NCI-H774 (cell line): Measurements from ENCODE around the gene GNB5.

Source experiments
- DNase-seq: peaks from one replicate; lab custom pipeline; 2025; lab: John Stamatoyannopoulos, UW

The GNB5 gene

GRCh38 chr15:52140646-52141045, 50.5 kb downstream of the GNB5 start:
- DNase-seq = no peak

DNA sequence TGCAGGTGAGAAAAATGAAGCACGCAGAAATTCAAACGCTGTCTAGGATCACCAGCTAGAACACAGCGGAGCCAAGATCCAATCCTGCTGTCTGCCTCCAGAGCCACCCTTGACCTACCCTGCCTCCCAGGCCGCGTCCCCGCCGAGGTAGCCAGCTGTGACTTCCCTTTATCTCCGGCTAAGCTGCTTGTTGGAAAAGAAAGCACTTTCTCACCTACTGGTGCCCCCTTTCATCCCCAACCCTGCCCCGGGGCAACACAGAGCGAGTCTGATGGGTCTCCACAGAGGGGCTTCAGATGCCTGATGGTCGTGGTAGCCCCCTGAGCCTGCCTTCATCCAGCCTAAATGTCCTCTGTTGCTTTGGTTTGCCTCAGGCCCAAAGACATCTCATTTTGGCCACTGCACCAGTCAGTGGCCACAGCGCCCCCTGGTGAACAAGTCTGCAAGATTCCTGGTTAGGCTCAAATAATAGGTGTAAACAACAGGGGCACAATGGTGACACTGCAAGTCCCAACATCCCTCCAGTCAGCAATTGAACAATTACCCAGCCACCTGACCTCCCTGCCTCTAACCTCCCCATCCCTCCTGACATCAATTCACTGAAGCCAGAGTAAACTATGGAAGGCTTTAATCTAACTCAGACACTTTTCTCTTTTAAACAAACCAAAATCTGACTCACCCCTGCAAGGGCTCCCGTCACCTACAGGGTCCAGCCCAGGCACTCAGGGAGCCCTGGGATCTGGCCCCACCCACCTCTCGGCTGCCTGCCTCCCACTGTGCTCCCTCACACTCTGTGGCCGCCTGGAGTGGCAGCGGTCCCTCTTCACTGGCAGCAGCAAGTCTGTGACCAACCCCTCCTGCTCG, 51.4 kb downstream of the GNB5 start:
- peak; percentile 25 for DNase-seq

DNA sequence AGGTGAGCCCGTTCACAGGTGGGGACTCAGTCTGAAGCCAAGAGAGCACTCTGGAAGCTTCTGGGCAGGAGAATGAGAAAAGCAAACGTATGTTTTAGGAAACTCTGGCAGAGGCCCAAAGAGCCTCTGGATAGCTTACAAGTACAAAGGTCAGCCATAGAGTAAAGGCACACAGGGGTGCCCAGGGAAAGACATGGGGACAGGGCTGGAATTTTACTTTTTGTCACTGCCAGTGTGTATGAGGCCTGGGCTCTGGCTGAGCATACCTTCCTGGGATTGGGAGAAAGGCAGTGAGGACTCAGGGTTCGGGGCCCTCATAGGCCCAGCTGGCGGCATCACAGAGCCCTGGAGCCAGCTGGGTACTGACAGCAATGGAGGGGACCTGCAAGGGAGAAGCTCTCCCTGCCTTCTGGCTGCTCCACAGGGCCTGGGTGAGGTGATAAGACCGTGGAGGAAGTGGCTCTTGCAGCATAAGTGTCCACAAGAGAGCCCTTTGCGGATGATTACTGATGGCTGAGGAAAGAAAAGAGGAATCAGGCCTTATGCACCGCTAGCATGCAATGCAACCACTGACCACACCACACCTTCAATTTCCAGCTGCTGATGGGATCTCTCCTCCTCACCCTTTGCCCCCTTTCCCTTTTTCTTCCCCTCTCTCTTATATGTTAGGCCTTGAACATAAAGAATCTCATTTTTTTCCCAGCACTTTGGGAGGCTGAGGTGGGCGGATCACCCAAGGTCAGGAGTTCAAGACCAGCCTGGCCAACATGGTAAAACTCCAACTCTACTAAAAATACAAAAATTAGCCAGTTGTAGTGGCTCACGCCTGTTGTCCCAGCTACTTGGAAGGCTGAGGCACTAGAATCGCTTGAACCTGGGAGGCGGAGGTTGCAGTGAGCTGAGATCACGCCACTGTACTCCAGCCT, 53.5 kb downstream of the GNB5 start:
- DNase-seq = no peak

- DNase-seq = no peak
Measured at GRCh38 chr15:52136442-52136980, 54.7 kb downstream of the GNB5 start.

- DNase-seq = no peak
Measured at GRCh38 chr15:52134502-52135144, 56.6 kb downstream of the GNB5 start.

DNA sequence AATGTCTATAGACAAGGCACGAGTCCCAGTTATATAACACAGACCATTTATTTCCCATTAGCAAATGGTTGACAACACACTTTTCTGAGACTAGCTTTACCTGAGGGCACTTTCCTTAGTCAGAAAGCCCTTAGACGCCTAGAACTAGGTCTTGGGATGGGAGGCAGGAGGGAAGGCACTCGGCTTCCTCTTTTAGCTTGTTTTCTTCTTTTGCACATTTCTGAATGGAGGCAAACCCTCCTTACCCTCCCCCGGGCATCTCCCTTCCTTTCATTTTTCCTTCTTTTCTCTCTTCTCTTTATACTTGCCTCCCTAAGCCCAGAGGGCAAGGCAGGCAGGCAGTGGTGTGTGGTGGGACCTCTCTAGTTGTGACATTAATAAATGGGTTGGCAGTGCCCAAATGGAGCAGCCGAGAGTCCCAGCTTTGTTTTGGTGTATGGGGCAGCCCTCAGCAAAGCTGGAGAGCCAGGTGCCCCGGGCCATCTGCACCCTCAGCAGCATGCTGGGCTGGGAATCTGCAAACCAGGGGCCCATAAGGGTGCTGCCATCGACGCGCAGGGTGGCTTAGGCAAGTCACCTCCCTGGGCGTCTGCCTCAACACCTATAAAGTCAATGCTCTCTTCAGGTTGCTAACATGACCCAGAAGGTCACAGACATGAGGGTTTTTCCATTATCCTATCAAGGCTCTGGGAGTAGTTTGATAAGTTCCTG, 57.5 kb downstream of the GNB5 start:
- DNase-seq = no peak

- no peak for DNase-seq
Measured at GRCh38 chr15:52132066-52132465, 59.1 kb downstream of the GNB5 start.

- no peak for DNase-seq
Measured at GRCh38 chr15:52128568-52128967, 62.6 kb downstream of the GNB5 start.

DNA sequence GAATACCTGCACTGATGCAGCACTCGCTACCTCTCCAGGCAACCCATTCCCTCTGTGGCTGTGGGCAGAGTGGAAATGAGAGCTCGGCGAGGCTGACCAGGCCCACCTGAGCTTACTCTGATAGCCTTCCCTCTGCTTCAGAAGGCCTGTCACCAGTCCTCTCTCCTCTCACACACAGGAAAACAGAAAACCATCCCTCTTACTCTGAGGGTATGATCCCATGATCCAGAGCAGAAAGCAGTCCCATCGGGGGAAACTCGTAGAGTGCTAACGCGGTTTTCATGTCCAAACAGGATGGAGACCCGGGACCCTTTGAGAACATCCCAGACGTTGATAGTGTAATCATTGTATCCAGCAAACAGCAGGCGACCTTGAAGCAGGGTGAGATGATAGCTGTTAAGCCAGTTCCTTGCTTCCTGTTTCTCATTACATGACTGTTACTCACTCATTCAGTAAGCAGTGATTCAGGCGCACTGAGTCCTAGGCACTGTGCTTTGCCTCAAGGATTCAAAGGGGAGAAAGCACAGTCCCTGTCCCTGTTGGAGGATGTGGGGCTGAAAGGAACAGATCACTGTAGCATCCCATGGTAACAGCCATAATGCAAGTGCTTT, 66.8 kb downstream of the GNB5 start:
- no peak for DNase-seq

DNA sequence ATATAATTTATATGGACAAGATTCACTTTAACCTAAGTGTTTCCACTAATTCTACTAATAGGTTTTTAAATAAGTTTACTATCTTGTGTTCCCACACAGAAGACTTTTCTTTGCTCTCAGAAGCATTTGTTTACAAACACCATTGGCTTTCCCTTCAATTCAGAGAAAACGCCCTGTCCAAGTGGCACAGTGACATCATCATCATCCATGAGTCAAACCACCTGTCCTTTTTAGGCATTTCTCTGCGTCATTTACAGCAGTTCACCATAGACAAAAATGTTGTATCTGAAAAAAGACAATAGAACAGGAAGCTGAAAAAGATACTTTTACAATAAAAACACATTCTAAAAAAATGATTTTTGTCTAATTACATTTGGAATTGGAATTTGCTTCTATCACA, 69.3 kb downstream of the GNB5 start:
- DNase-seq = no peak

DNA sequence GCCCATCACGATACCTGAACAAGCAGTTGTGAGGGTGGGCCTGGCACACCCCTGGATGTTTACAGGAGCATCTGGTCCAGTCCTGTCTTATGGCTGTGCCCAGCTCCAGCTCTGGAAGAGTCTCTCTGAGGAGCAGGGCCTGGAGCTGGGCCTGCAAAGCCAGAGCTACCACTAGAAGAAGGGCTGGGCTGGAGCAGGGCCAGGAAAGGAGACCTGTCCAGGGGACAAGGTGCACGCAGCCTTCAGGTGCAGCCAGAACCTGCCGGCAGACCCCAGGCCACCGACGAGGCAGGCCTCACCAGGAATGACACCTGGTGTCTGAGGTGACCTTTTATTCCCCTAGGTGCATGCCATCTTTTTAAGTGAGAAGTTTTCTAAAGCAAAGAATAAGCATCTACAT, 70.2 kb downstream of the GNB5 start:
- no peak for DNase-seq

GRCh38 chr15:52120488-52120887, 70.7 kb downstream of the GNB5 start:
- DNase-seq = no peak

- no peak for DNase-seq
Measured at GRCh38 chr15:52118969-52119749, 72.0 kb downstream of the GNB5 start.

GRCh38 chr15:52117549-52117948, 73.6 kb downstream of the GNB5 start:
- no peak for DNase-seq

- DNase-seq = no peak
Measured at GRCh38 chr15:52115598-52116427, 75.4 kb downstream of the GNB5 start.

DNA sequence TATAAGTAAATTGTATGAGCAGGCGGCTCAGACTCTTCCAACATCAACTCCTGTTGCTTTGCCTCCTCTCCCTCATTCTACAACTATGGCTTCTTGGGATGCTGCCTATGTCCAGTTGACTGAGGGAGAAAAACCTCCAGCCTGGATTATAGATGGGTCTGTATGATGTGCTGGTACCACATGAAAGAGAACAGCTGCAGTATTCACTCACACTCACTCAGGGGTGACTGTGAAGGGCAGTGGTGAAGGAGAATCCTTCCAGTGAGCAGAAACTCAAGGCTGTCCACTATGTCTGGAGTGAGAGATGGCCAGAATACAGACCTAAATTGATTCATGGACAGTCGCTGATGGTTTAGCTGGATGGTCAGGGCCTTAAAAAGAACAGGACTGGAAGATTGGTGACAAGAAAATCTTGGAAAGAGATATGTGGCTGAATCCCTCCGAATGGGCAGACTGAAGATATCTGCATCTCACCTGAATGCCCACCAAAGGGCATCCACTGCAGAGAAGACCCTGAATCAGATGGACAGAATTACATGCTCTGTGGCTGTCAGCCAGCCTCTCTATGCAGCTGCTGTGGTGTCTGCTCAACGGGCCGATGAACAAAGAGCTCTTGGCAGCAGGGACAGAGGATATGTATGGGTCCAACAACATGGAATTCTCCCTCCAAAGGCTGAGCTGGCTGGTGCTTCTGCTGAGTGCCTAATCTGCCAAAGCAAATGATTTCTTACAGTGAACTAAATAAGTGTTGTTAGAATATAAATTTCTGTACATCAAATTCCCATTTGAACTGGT, 76.7 kb downstream of the GNB5 start:
- DNase-seq = no peak

GRCh38 chr15:52113708-52114107, 77.5 kb downstream of the GNB5 start:
- no peak for DNase-seq

DNA sequence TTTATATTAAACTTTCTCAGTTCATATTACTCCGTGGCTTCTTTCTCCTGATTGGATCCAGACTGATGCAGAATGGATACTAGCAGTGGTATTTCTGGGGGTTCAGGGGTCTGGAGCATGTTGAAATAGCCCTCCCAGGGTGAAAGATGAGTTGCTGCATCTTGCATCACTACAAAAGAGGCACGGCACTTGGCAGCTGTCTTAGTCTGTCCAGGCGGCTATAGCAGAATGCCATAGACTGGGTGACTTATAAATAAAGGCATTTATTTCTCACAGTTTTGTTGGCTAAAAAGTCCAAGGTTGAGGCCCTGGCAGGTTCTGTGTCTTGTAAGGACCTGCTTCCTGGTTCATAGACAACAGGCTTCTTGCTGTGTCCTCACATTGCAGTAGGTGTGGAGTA, 78.0 kb downstream of the GNB5 start:
- DNase-seq = no peak
